ENCODE data around the gene LRP1B.

Gene LRP1B

GRCh38 chr2:141579071-141579470 lies 551.7 kb downstream of the LRP1B start:
- DNase-seq (ENCODE audit: low spot score) = no peak

- no peak for DNase-seq (ENCODE audit: low spot score)
These were observed 560.2 kb downstream of the LRP1B start for GRCh38 chr2:141570474-141571131.

DNA sequence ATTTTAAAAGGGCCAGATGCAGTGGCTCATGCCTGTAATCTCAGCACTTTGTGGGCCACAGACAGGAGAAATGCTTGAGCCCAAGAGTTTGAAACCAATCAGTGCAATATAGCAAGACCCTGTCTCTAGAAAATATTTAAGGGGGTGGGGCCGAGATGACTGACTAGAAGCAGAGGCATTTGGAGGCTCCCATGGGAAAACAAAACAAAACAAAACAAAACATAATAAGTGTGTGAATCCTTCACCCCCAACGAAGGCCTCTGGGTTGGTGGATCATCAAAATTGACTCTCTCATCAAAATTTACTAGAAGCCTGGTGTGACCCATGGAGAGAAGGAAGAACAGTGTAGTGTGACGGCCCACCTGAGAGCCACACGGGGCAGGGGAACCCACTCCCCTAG lies 560.9 kb downstream of the LRP1B start:
- no peak for DNase-seq (ENCODE audit: low spot score)

DNA sequence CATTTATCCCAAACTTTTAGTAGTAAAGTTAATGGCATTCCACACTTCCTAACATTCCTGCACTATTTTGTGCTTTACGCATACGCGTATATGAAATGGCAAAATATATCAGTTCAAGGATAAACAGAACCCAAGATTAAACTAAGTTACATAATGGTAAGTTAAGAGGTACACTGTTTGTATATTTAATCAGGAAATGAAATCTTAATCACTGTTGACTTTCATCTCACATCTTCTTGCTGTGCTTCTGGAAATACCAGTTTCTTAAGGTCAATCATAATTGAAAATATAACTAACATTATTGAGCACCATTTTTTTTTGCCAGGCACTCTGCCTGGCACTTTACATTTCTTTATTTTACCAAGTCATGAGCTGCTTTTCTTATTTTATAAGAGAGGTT lies 565.2 kb downstream of the LRP1B start:
- DNase-seq (ENCODE audit: low spot score) = no peak

DNA sequence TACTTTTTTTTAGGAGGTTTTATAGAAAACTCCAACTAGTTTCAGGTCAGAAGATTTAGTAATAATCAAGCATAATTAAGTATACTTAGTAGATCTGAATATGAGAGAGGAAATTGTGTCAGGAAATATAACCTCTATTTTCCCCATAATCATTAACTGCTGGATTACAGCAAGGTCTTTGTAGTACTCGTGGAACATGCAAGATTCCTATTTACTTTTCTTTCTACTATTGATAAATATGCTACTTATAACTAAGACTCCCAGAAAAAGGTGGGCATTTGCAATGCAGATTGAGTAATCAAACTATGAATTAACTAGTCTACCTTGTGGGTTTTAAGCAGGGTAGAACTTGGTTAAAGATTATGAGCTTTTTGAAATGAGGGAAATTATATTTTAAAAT lies 570.1 kb downstream of the LRP1B start:
- no peak for DNase-seq (ENCODE audit: low spot score)

- DNase-seq (ENCODE audit: low spot score) = peak; percentile 86
These were observed 573.3 kb downstream of the LRP1B start for GRCh38 chr2:141557329-141558095.

GRCh38 chr2:141555876-141556470 lies 574.8 kb downstream of the LRP1B start:
- peak; percentile 61 for DNase-seq (ENCODE audit: low spot score)

DNA sequence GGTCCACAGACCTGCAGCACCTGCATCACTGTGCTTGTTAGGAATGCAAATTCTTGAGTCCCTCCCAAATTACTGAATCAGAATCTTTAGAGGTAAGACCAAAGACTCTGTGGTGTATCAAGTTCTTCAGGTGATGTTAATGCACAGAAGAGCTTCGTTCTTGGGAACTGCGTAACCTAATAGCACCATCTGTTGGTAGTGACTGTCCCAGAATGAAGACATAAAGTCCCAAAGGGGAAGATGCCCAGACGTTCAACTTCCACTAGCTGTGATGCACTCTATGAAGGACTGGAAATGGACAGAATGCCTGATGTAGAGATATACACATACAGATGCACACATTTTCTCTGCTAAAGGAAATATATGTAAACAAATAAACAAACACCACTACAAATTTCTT lies 576.0 kb downstream of the LRP1B start:
- DNase-seq (ENCODE audit: low spot score) = peak; percentile 51

- peak; percentile 17 for DNase-seq (ENCODE audit: low spot score)
These were observed 596.0 kb downstream of the LRP1B start for GRCh38 chr2:141534666-141535362.

- DNase-seq (ENCODE audit: low spot score) = no peak
These were observed 601.2 kb downstream of the LRP1B start for GRCh38 chr2:141529659-141530058.

GRCh38 chr2:141528990-141529389 lies 601.8 kb downstream of the LRP1B start:
- no peak for DNase-seq (ENCODE audit: low spot score)

DNA sequence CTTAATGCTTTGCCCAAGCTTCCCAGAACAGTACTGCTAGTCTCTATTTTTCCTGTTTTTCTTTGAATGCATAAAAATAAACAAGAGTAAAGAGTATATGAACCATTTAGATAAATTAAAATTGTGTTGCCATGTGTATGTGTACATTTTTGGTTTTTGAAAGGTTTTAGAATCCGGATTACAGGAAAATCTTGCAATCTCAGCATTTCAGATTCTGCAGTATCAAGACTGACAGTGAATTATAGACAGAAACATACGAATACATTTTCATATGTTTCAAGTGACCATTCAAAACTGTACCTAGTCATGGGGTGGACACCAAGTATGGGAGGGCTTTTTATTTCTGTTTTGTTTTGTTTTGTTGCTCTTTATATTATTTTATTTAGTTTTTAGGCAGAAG lies 604.1 kb downstream of the LRP1B start:
- no peak for DNase-seq (ENCODE audit: low spot score)

DNA sequence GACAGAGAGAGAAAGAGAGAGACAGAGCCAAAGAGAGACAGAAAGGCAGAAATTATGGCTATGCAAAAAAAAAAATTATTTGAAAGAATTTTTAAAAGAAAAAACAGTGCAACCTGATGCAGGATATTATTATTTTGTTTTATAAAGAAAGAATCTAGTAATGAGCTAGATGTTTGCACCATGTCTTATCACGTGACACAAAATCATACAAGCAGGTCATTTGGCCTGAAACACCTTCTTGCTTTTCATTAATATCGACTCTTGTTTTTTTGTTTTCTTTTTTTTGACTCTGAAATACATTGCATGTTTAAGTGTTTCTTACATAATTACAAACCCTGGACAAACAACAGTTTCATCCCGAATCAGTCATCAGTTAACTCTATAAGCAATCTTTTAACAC lies 606.0 kb downstream of the LRP1B start:
- no peak for DNase-seq (ENCODE audit: low spot score)

DNA sequence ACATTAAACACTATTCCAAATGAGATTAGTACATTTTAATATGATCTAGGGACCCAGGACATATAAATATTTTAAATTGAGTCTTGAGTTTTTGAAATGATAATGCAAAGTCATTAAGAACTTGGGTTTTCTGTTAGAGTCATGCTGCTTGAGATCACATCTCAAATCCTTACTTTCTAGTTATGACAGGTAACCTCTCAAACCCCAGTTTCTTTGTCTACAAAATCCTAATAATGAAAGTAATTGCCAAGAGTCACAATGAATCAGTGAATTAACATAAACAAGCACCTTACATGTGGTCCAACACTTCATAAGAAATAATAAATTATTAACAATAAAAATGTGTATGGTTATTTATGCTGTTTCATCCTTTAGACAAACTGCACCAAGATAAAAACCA lies 607.6 kb downstream of the LRP1B start:
- no peak for DNase-seq (ENCODE audit: low spot score)

DNA sequence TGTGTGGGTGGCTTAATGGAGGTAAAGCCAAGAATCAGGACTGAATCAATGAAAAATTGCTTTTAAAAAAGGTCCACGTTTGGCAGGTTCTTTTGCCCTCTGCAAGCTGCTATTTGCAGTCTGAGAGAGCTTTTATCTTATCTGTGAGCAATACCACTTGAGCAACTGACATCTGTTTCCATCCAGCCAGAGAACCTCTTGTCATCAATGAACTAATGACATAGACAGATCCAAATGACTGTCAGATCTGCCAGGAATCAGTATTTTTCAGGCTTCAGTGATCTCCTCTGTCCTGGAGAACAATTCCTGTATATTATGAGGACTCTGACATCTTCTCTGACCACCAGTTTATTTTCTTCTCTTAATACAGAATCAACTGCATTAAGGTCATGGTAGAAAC lies 608.1 kb downstream of the LRP1B start:
- no peak for DNase-seq (ENCODE audit: low spot score)

DNA sequence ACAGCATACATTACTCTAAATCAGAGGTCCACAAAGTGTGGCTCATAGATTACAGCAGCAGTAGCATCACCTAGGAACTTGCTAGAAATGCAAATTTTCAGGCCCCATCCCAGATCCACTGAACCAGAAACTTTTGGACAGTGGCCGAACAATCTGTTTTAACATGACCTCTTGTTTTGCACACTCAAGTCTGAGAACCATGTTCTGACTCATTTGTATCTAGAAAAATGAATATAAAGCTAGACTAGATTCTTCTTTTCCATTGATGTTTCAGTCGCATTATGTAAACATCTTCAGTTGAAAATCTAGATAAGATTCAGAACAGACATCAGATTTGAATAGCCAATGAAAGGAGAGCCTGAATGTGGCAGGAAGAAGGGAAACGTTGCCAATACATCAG lies 608.8 kb downstream of the LRP1B start:
- DNase-seq (ENCODE audit: low spot score) = no peak

DNA sequence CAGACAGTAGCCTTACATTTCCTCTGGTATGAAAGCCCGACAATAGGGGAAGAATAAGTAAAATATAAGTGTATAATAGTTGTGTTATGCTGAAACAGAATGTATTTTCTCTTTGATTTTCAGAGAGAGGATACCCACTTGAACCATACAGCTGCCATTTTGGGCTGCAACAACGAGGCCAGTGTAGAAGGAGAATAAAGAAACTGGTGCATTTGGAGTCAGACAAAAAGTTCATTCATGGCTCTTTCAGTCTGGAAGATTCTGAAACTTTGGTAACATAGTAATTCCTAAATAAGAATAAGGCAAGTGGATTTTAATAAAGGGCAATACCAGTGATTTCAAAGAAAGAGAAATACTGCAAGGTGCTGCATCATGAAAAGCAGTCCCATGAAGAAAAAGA lies 610.9 kb downstream of the LRP1B start:
- DNase-seq (ENCODE audit: low spot score) = no peak

GRCh38 chr2:141517852-141518421 lies 612.9 kb downstream of the LRP1B start:
- DNase-seq (ENCODE audit: low spot score) = no peak

DNA sequence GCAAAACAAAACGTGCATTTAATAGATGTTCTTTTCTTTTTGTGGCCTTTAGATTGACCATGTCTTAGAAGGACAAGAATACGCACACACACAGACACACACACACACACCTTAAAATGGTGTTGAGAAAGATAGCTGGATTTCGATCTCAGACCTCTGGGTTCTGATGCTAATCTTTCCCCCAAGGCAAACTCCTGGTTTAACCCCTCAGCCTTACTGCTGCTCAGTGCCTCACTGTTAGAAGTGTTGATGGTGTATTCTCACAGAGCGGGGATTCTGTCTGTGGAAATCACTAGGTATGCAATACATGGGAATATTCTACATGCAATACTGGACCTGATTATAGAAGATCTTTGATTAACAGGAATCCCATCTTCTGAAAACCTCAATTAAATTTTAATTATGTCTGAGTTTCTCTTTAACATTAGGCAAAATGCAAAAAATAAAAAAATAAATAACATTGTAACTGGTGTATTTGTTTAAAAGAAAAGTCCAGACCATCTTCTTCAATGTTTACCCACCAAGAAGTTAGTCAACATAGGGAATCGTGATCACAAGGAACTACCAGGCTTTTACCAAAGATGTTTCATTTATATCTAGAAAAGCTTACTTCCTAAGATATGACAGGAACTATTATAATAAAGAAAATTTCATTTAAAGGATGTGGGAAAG lies 613.5 kb downstream of the LRP1B start:
- no peak for DNase-seq (ENCODE audit: low spot score)

- no peak for DNase-seq (ENCODE audit: low spot score)
These were observed 614.9 kb downstream of the LRP1B start for GRCh38 chr2:141515931-141516330.

DNA sequence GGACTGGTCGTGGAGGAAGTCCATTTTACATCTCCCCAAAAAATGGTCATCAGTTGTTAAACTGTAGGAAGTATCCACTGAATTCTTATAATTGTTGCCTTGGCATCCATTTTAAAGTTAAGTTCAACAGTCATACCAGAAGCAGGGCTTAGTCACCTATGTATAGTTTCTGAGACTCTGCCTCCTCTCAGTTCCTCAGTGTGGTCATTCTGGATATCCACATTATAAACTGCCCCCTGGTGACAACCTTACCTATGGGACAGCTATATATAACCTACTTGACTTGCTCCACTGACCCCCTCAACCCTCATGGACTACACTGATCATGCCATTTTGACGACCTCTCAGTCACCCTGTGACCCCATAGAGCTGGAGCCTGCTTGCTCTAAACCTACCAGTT lies 617.0 kb downstream of the LRP1B start:
- no peak for DNase-seq (ENCODE audit: low spot score)
